K562 (cell line): ENCODE data around the gene FAM47B. TPM values are rescaled to one million over a fixed set of nuclear protein-coding genes. Genes with fewer than 3 reads are reported as not detected.

Experiments
- ATAC-seq: fragments of 200-7000 bp; cut with Tn5 transposase; 3 replicates; pipeline ENCODE4 v1.9.1; 2020; ENCODE audit warnings: moderate library complexity
- BruUV-seq: library from RNA; stranded (reverse); fragments of 400-500 nt; replicated peaks from 2 replicates; lab custom pipeline; 2021; lab: Mats Ljungman, UMichigan
- CTCF ChIA-PET: fragments of 300-600 bp; formaldehyde crosslinking; extraction: SDS; loops from one replicate; lab custom pipeline; 2021; ENCODE audit warnings: low intra/inter-chr PET ratio; lab: Yijun Ruan, JAX
- POLR2A ChIA-PET: fragments of 300-600, 350-650 bp; sonication (Branson Sonifier 250); formaldehyde crosslinking; extraction: SDS; loops from one replicate; lab custom pipeline; 2021; ENCODE audit warnings: antibody characterized with exemption, inconsistent platforms; lab: Yijun Ruan, JAX
- DNase-seq, 4 experiments: peaks; one replicate each; pipeline versions ENCODE4 v3.0.0 to v3.0.0-alpha.2; 2011 to 2018; ENCODE audit warnings: low spot score in 3 of 4, mixed read lengths in 3 of 4; ENCODE audit errors: extremely low read depth in 1 of 4
- FAIRE-seq: peaks from 2 replicates; lab custom pipeline; 2011; peaks lifted over from hg19 to GRCh38; lab: Jason Lieb, UNC
- H2AFZ ChIP-seq: 2 replicates; pipeline ENCODE4 v1.6.0; 2011; ENCODE audit warnings: low read depth, low read length, control low read depth, inconsistent platforms
- H3K27ac ChIP-seq: fragments of 200-600 bp; 3 replicates; pipeline ENCODE4 v1.8.0; 2011; ENCODE audit warnings: low read depth, mild to moderate bottlenecking, control low read depth, inconsistent platforms, low read length, moderate library complexity, mixed read lengths; ENCODE audit errors: extremely low read depth
- H3K27me3 ChIP-seq, 2 experiments: fragments of 300-600 bp in 1 of 2; 2 replicates in 1 of 2; 3 replicates in 1 of 2; pipeline versions ENCODE4 v1.6.0 to v1.8.0; 2011; ENCODE audit warnings: inconsistent platforms in 2 of 2, low read length in 2 of 2, mild to moderate bottlenecking in 1 of 2, mixed read lengths in 1 of 2, moderate library complexity in 1 of 2; ENCODE audit not compliant: control insufficient read depth in 2 of 2, insufficient read depth in 2 of 2
- H3K36me3 ChIP-seq: fragments of 300-600 bp; 3 replicates; pipeline ENCODE4 v1.8.0; 2011; ENCODE audit warnings: mild to moderate bottlenecking, low read length, inconsistent platforms; ENCODE audit not compliant: control insufficient read depth, insufficient read depth
- H3K4me1 ChIP-seq, 2 experiments: fragments of 200-600 bp in 1 of 2; replicated peaks in 1 of 2; 2 replicates in 1 of 2; 3 replicates in 1 of 2; pipeline versions ENCODE4 v1.5.1 to v1.8.0; 2011; ENCODE audit warnings: inconsistent platforms in 2 of 2, low read length in 2 of 2, mild to moderate bottlenecking in 1 of 2, mixed read lengths in 1 of 2, moderate library complexity in 1 of 2; ENCODE audit not compliant: control insufficient read depth in 2 of 2, insufficient read depth in 2 of 2
- H3K4me2 ChIP-seq: 2 replicates; pipeline ENCODE4 v1.6.1; 2011; ENCODE audit warnings: low read length, control low read depth, inconsistent platforms, mixed read lengths; ENCODE audit not compliant: insufficient read depth
- H3K4me3 ChIP-seq: fragments of 200-600 bp; sonication (generic), shearing (Covaris generic); 2 replicates; pipeline ENCODE4 v1.5.1; 2016; ENCODE audit warnings: control low read depth, inconsistent platforms
- H3K79me2 ChIP-seq: fragments of 200-600 bp; 3 replicates; pipeline ENCODE4 v1.8.0; 2011; ENCODE audit warnings: low read length, inconsistent platforms; ENCODE audit not compliant: control insufficient read depth, insufficient read depth
- H3K9ac ChIP-seq, 2 experiments: 2 replicates each; pipeline versions ENCODE4 v1.6.0 to v1.6.1; 2011; ENCODE audit warnings: low read depth in 2 of 2, low read length in 2 of 2, control low read depth in 1 of 2, inconsistent platforms in 1 of 2, mild to moderate bottlenecking in 1 of 2, mixed read lengths in 1 of 2; ENCODE audit not compliant: insufficient read depth in 1 of 2
- H3K9me1 ChIP-seq: one replicate; pipeline ENCODE4 v1.6.0; 2011; ENCODE audit warnings: inconsistent platforms, mild to moderate bottlenecking, low read length, moderate library complexity; ENCODE audit not compliant: control insufficient read depth, insufficient read depth
- H3K9me3 ChIP-seq: replicated peaks from 2 replicates; pipeline ENCODE4 v1.5.1; 2011; ENCODE audit warnings: low read depth, low read length, inconsistent platforms; ENCODE audit not compliant: control insufficient read depth, insufficient read depth
- H4K20me1 ChIP-seq: replicated peaks from 2 replicates; pipeline ENCODE4 v1.6.1; 2011; ENCODE audit warnings: low read length, inconsistent platforms, mixed read lengths; ENCODE audit not compliant: control insufficient read depth, insufficient read depth
- E2F4 ChIP-seq: sonication (generic); formaldehyde crosslinking; IDR thresholded peaks from 2 replicates; pipeline ENCODE4 v1.8.0; 2022; ENCODE audit warnings: mild to moderate bottlenecking, low read depth, missing genetic modification reagents
- HCFC1 ChIP-seq: IDR thresholded peaks from 2 replicates; pipeline ENCODE4 v1.6.1; 2012; ENCODE audit warnings: low read depth, low read length, improper control_type of control experiment
- KDM1A ChIP-seq, 2 experiments: fragments of 450-650 bp; IDR thresholded peaks; 2 replicates each; pipeline ENCODE4 v1.6.1; 2016; ENCODE audit warnings: mild to moderate bottlenecking in 2 of 2
- MECOM ChIP-seq: fragments of 250-450 bp; sonication (Bioruptor Pico); IDR thresholded peaks from 2 replicates; pipeline ENCODE4 v1.8.0; 2022; ENCODE audit warnings: inconsistent platforms
- NCOA6 ChIP-seq: fragments of 450-650 bp; IDR thresholded peaks from 2 replicates; pipeline ENCODE4 v1.6.1; 2017; ENCODE audit warnings: mild to moderate bottlenecking
- NR4A1 ChIP-seq, 2 experiments: fragments of 250-450 bp in 1 of 2; fragments of 450-650 bp in 1 of 2; sonication (Bioruptor Pico) in 1 of 2; IDR thresholded peaks; 2 replicates each; pipeline versions ENCODE4 v1.4.0 to v1.6.1; 2016 to 2020; ENCODE audit warnings: mild to moderate bottlenecking in 2 of 2, missing compliant biosample characterization in 1 of 2, missing genetic modification characterization in 1 of 2, moderate library complexity in 1 of 2
- POLR2G ChIP-seq: fragments of 200-400 bp; formaldehyde crosslinking; IDR thresholded peaks from 2 replicates; pipeline ENCODE4 v1.6.1; 2017; ENCODE audit warnings: low read depth, mild to moderate bottlenecking, antibody characterized with exemption, low read length, moderate library complexity
- SETDB1 ChIP-seq: IDR thresholded peaks from one replicate; pipeline ENCODE4 v1.6.1; 2012; ENCODE audit warnings: low read length, control low read depth, inconsistent platforms
- SMAD2 ChIP-seq: fragments of 150-350 bp; IDR thresholded peaks from 2 replicates; pipeline ENCODE4 v1.6.1; 2014; ENCODE audit warnings: low read depth, mild to moderate bottlenecking, low read length
- SP2 ChIP-seq: IDR thresholded peaks from 2 replicates; pipeline ENCODE4 v1.6.1; 2011; ENCODE audit warnings: mild to moderate bottlenecking, low read depth, low read length, moderate library complexity; ENCODE audit not compliant: poor library complexity, severe bottlenecking; ENCODE audit errors: extremely low read depth
- SUPT5H ChIP-seq: fragments of 450-650 bp; IDR thresholded peaks from 2 replicates; pipeline ENCODE4 v1.6.1; 2016
- TAL1 ChIP-seq: fragments of 450-650 bp; IDR thresholded peaks from 2 replicates; pipeline ENCODE4 v1.6.1; 2016; ENCODE audit warnings: mild to moderate bottlenecking
- U2AF1 ChIP-seq: fragments of 200-400 bp; formaldehyde crosslinking; optimal IDR thresholded peaks from 2 replicates; pipeline ENCODE3; 2017; ENCODE audit warnings: mild to moderate bottlenecking, low read depth, low read length, moderate library complexity
- ZKSCAN3 ChIP-seq: fragments of 250-450 bp; sonication (Bioruptor Pico); IDR thresholded peaks from 2 replicates; pipeline ENCODE4 v1.4.0; 2020
- ZNF146 ChIP-seq: IDR thresholded peaks from one replicate; pipeline ENCODE4 v1.6.1; 2018; ENCODE audit warnings: missing compliant biosample characterization; ENCODE audit not compliant: unreplicated experiment
- ZNF3 ChIP-seq: fragments of 250-450 bp; sonication (Bioruptor Pico); IDR thresholded peaks from 2 replicates; pipeline ENCODE4 v1.5.0; 2021; ENCODE audit warnings: mild to moderate bottlenecking, moderate library complexity
- ZNF830 ChIP-seq: fragments of 250-450 bp; sonication (Bioruptor Pico); IDR thresholded peaks from 2 replicates; pipeline ENCODE4 v1.5.0; 2021; ENCODE audit warnings: mild to moderate bottlenecking
- WGBS: fragments of 100-300 bp; shearing (Covaris generic); methylation state at CpG from one replicate; pipeline ENCODE4 v1.1.6; 2016; ENCODE audit warnings: low coverage, mixed read lengths; ENCODE audit not compliant: insufficient coverage; ENCODE audit errors: missing lambda C conversion rate; 5-methylcytosine and 5-hydroxymethylcytosine counted together
- in situ Hi-C: fragments of 300-500 bp; cut with MboI; formaldehyde crosslinking; loops from 4 replicates; pipeline ENCODE4 v1.15.0; 2018; ENCODE audit warnings: inconsistent platforms, mixed read lengths
- intact Hi-C: fragments of 100-400 bp; cut with micrococcal nuclease; formaldehyde crosslinking; loops from 2 replicates; pipeline ENCODE4 v1.14.2; 2022
- polyA plus RNA-seq, 8 experiments: library from polyadenylated mRNA; depleted of rRNA in 4 of 8; stranded (reverse) in 5 of 8; unstranded in 3 of 8; fragments of >200 nt; fragmentation: Nextera tagmentation in 2 of 8; fragmentation: Illumina TruSeq in 1 of 8; extraction: Ambion mirVana in 2 of 8; extraction: Trizol in 1 of 8; gene quantifications; 2 replicates each; pipeline versions ENCODE4 v1.2.1 to v1.2.3, GENCODE V29; 2011 to 2014; ENCODE audit warnings: inconsistent platforms in 1 of 8, missing spikeins in 1 of 8
- total RNA-seq, 7 experiments: library from RNA; depleted of rRNA in 6 of 7; stranded (reverse); fragments of >200 nt in 6 of 7; fragmentation: Illumina TruSeq in 2 of 7; extraction: Trizol in 2 of 7; gene quantifications; 2 replicates each; pipeline versions ENCODE4 v1.2.1 to v1.2.3, GENCODE V29; 2011 to 2021; ENCODE audit warnings: low replicate concordance in 1 of 7

The FAM47B gene
- total and polyA plus RNA-seq, 9 of the 15 experiments (the other 6 are each of a cell fraction or from before 2014, with no cell fraction given): not detected

GRCh38 chrX:34942496-34942895, at the start of gene FAM47B (continued):
- TF ChIP-seq NR4A1 (CRISPR knock-in tag; IDR thresholded peaks at IDR 0.05) (no peak), NR4A1 (tag; IDR thresholded peaks at IDR 0.05) (no peak)

- Histone ChIP-seq H3K36me3 (no peaks in the 10 kb centered on the region), H3K4me3 (no peak overlapping the region), H3K4me2 (no peak overlapping the region), H3K9ac (no peak overlapping the region), H3K27me3 (no peaks in the 10 kb centered on the region), H4K20me1 (no peaks in the 10 kb centered on the region), H3K27ac (no peak overlapping the region), H3K9me3 (no peaks in the 10 kb centered on the region), H3K9me1 (no peaks in the 10 kb centered on the region), H3K4me1 (no peaks in the 10 kb centered on the region), H3K79me2 (no peaks in the 10 kb centered on the region), H2AFZ (no peak overlapping the region)
- 8% methylated on average over 1 of the region's 1 CpG for WGBS
- in situ Hi-C loops (no loop called here), intact Hi-C loops (no loop called here)
- no peak for TF ChIP-seq KDM1A (IDR thresholded peaks at IDR 0.05)
- TF ChIP-seq POLR2G: no peak
- no peak for TF ChIP-seq NCOA6
- TF ChIP-seq ZNF3 (CRISPR knock-in tag): no peak
- TF ChIP-seq E2F4 (CRISPR knock-in tag): no peak
- TF ChIP-seq ZNF830: no peak
- TF ChIP-seq ZNF146 (CRISPR knock-in tag): no peak
- TF ChIP-seq ZKSCAN3 (CRISPR knock-in tag): no peak
- no peak for TF ChIP-seq SMAD2
- TF ChIP-seq MECOM: no peak
- TF ChIP-seq SUPT5H: no peak
- no peak for TF ChIP-seq SP2
- no peak for TF ChIP-seq SETDB1
- TF ChIP-seq U2AF1: no peak
- TF ChIP-seq HCFC1: no peak
- TF ChIP-seq TAL1: no peak
- BruUV-seq: no TSS peak
- no peak for ATAC-seq
- peak in 1 of 4 experiments; percentile 0 for DNase-seq
- ChIA-PET CTCF (interaction anchor here (0.7 kb wide), 1 partner anchor 84 kb away, joined by 3 read pairs; no protein-coding TSS in a partner anchor), POLR2A (no interaction called here)
- FAIRE-seq: no peak
Observed at GRCh38 chrX:34893741-34894140, 48.9 kb upstream of the FAM47B start.
